Measurements from ENCODE around the gene FAM222A.

FAM222A gene

GRCh38 chr12:109713187-109714070, at the start of gene FAM222A:
Gene FAM222A (plus strand): TSS chr12:109713825. CDS start chr12:109744147, 30,322 bp downstream.
- DNase-seq, result peak; percentile 96 to 100 (median 98)
- intact Hi-C loops (cut with DNase I), result no loop called here

- intact Hi-C loops (cut with DNase I), result no loop called here
Measured at GRCh38 chr12:109664402-109664801, 49.2 kb upstream of the FAM222A start.

GRCh38 chr12:109666068-109666467, 47.6 kb upstream of the FAM222A start:
- DNase-seq, result no peak
- intact Hi-C loops (cut with DNase I), result no loop called here

More at GRCh38 chr12:109664402-109664801, 49.2 kb upstream of the FAM222A start:
- no peak for DNase-seq

GRCh38 chr12:109670731-109671130, 42.9 kb upstream of the FAM222A start:
- intact Hi-C loops (cut with DNase I), result no loop called here
- DNase-seq, result peak in 1 of 10 donors; percentile 34

- peak in 1 of 10 donors; percentile 17 for DNase-seq
- intact Hi-C loops (cut with DNase I), result no loop called here
Measured at GRCh38 chr12:109671502-109671901, 42.1 kb upstream of the FAM222A start.

- intact Hi-C loops (cut with DNase I), result no loop called here
- no peak for DNase-seq
Measured at GRCh38 chr12:109673379-109673778, 40.2 kb upstream of the FAM222A start.

GRCh38 chr12:109673884-109674283, 39.7 kb upstream of the FAM222A start:
- intact Hi-C loops (cut with DNase I), result no loop called here
- DNase-seq, result peak in 1 of 10 donors; percentile 2

GRCh38 chr12:109675411-109675810, 38.2 kb upstream of the FAM222A start:
- peak in 2 of 10 donors; percentile 37 to 63 for DNase-seq
- intact Hi-C loops (cut with DNase I), result no loop called here

GRCh38 chr12:109677279-109677691, 36.3 kb upstream of the FAM222A start:
- peak in 2 of 10 donors; percentile 13 to 16 for DNase-seq
- intact Hi-C loops (cut with DNase I), result no loop called here

- intact Hi-C loops (cut with DNase I), result no loop called here
- peak in 2 of 10 donors; percentile 45 to 65 for DNase-seq
Measured at GRCh38 chr12:109678719-109679118, 34.9 kb upstream of the FAM222A start.

- DNase-seq, result peak in 2 of 10 donors; percentile 25 to 29
- intact Hi-C loops (cut with DNase I), result no loop called here
Measured at GRCh38 chr12:109679501-109680263, 33.9 kb upstream of the FAM222A start.

- peak in 2 of 10 donors; percentile 24 for DNase-seq
- intact Hi-C loops (cut with DNase I), result no loop called here
Measured at GRCh38 chr12:109680264-109681005, 33.2 kb upstream of the FAM222A start.

GRCh38 chr12:109681986-109682707, 31.5 kb upstream of the FAM222A start:
- intact Hi-C loops (cut with DNase I), result no loop called here
- peak in 2 of 10 donors; percentile 2 to 25 for DNase-seq

- intact Hi-C loops (cut with DNase I), result no loop called here
- no peak for DNase-seq
Measured at GRCh38 chr12:109682708-109683060, 30.9 kb upstream of the FAM222A start.

GRCh38 chr12:109683316-109683715, 30.3 kb upstream of the FAM222A start:
- intact Hi-C loops (cut with DNase I), result no loop called here
- no peak for DNase-seq

- DNase-seq, result peak in 2 of 10 donors; percentile 9 to 32
- intact Hi-C loops (cut with DNase I), result no loop called here
Measured at GRCh38 chr12:109685574-109686447, 27.8 kb upstream of the FAM222A start.

- peak in 2 of 10 donors; percentile 14 to 51 for DNase-seq
- intact Hi-C loops (cut with DNase I), result no loop called here
Measured at GRCh38 chr12:109686523-109686922, 27.1 kb upstream of the FAM222A start.

- peak in 1 of 10 donors; percentile 34 for DNase-seq
- intact Hi-C loops (cut with DNase I), result no loop called here
Measured at GRCh38 chr12:109687250-109687649, 26.4 kb upstream of the FAM222A start.

GRCh38 chr12:109689426-109689825, 24.2 kb upstream of the FAM222A start:
- intact Hi-C loops (cut with DNase I), result no loop called here
- DNase-seq, result peak in 1 of 10 donors; percentile 9
